ENCODE measurements around the gene TALDO1. TPM values are rescaled to one million over a fixed set of nuclear protein-coding genes. Genes with fewer than 3 reads are reported as not detected.

Gene TALDO1
- total RNA-seq, 6 experiments from 2014 or later: 102 to 184 (median 150) TPM

GRCh38 chr11:769887-770641, 22.8 kb downstream of the TALDO1 start:
- H3K27ac ChIP-seq: no peak overlapping the region
- DNase-seq (no peak), ATAC-seq (no peak)
- H3K27me3 ChIP-seq: no peaks in the 10 kb centered on the region
- 96% methylated on average over 4 of the region's 23 CpGs for WGBS (ENCODE audit: insufficient coverage, low coverage, low lambda C conversion rate, missing lambda C conversion rate)
- peaks cover 0 to 34% (median 7%) of the 10 kb centered on the region in 4 donors for H3K36me3 ChIP-seq
- intact Hi-C loops (cut with DNase I): no loop called here
- no peak overlapping the region for H3K4me3 ChIP-seq
- no peaks in the 10 kb centered on the region for H3K9me3 ChIP-seq
- no peak for TF ChIP-seq CTCF (IDR thresholded peaks at IDR 0.05)
- no peak for TF ChIP-seq POLR2A (IDR thresholded peaks at IDR 0.05)
- no peaks in the 10 kb centered on the region for H3K4me1 ChIP-seq

GRCh38 chr11:770642-771616, 23.7 kb downstream of the TALDO1 start:
- ATAC-seq (no peak), DNase-seq (no peak)
- Histone ChIP-seq H3K9me3 (no peaks in the 10 kb centered on the region), H3K27ac (no peak overlapping the region), H3K4me3 (no peak overlapping the region), H3K4me1 (peaks cover 0 to under 1% (median 0%) of the 10 kb centered on the region in 4 donors), H3K27me3 (no peaks in the 10 kb centered on the region), H3K36me3 (peaks cover 0 to 30% (median 6%) of the 10 kb centered on the region in 4 donors)
- 100% methylated on average over 1 of the region's 32 CpGs for WGBS (ENCODE audit: insufficient coverage, low coverage, low lambda C conversion rate, missing lambda C conversion rate)
- intact Hi-C loops (cut with DNase I): no loop called here
- TF ChIP-seq POLR2A (IDR thresholded peaks at IDR 0.05) (no peak), CTCF (IDR thresholded peaks at IDR 0.05) (no peak)

- ATAC-seq (no peak), DNase-seq (no peak)
- no peak overlapping the region for H3K27ac ChIP-seq
- no peaks in the 10 kb centered on the region for H3K27me3 ChIP-seq
- peaks cover 0 to 6% (median 2%) of the 10 kb centered on the region in 4 donors for H3K4me1 ChIP-seq
- TF ChIP-seq POLR2A (IDR thresholded peaks at IDR 0.05) (no peak), CTCF (IDR thresholded peaks at IDR 0.05) (no peak)
- no peaks in the 10 kb centered on the region for H3K9me3 ChIP-seq
- peaks cover 0 to 22% (median 6%) of the 10 kb centered on the region in 4 donors for H3K36me3 ChIP-seq
- no peak overlapping the region for H3K4me3 ChIP-seq
- WGBS (ENCODE audit: insufficient coverage, low coverage, low lambda C conversion rate, missing lambda C conversion rate): no CpG with 5 or more reads among the region's 15 CpGs
- intact Hi-C loops (cut with DNase I): no loop called here
Measured at GRCh38 chr11:771617-772204, 24.4 kb downstream of the TALDO1 start.
